Measurements from ENCODE around the gene ADCY6. TPM values are rescaled to one million over a fixed set of nuclear protein-coding genes. Genes with fewer than 3 reads are reported as not detected.

The ADCY6 gene
- 17.3 and 18.2 TPM in 2 replicates for total RNA-seq

GRCh38 chr12:48788854-48789775 lies at the start of gene ADCY6:
Gene ADCY6 (minus strand): TSS chr12:48789089. CDS start chr12:48783434, 5,655 bp downstream.

DNA sequence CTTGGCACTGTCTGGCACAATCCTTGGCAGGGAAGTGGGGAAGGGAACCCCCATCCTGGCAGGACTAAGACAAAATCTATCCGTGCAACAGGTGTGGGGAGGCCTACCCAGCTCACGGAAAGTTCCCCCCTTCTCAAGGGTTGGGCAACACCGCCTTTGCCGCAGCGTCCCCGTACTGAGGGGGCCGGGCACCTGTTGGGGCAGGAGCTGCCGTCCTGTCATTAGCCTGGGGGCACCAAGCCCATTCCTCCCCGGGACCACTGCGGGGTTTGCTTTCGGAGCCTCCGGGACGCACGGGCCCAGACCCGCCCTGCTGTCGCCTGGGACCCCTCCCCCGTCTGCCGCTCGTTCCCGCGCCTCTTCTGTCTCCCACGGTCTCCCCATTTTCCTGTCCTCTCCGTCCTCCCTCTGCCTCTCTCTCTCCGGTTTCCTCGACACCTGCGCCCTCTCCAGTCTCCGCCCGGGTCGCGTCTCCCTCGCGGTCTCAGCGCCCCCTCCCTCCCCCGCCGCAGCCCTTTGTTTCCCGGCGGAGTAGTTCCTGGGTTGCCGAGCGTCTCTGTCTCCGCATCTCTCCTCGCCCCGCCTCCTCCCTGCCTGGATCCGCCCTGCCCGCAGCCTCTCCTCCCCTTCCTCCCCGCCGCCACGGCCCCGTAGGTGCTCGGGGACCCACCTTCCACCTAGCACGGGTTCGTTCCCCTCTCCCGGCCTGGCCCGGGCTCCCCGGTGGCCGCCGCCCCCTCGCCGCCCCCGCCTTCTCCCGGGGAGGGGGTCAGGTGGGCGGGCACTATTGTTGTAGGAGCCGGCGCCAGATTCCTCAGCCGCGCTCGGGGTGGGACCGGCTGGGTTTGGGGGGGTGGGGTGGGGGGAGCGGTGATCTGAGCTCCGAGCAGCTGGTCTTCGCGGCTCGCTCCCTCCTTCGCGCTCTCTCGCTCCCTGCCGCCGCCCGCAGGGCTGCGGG lies 29.3 kb upstream of the ADCY6 start, which contains the start of gene CACNB3:
Gene CACNB3, plus strand, starts transcription at position 624 of the 958 bp plus-strand sequence. CDS start 434 bp downstream, outside the sequence.

DNA sequence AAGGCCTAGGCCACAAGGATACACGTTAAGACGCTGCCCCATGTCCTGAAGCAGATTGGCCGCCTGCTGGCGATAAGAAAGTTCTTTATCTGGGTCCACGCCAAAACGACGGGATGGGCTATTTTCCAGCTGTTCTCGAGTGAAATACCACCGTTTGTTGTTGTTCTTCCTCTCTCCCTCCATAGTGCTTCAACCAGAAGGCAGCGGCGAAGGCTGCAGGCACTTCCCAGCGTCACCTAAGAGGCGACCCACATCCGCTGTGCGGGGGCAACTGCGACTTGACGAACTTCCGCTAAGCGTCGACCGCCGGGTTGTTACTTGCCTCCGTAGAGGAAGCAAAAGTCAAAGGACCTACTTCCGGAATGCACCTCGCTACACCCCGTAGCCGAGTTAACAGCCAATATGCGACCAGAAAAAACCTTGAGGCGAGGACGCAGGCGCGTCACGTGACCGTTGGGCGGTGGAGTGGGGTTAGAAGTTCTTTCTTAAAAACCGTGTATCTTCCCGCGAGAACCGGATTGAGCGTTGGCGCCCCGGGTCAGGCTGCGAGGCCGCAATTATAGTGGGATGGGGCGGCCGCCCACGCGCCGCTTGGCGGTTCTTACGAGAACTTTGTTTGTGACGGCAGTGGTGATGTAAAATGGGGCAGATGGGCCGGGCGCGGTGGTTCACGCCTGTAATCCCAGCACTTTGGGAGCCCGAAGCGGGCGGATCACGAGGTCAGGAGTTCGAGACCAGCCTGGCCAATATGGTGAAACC lies 72.2 kb downstream of the ADCY6 start, which contains the start of gene CCNT1:
Gene CCNT1, minus strand, starts transcription at position 215 of the 759 bp plus-strand sequence. Its CDS starts 32 bp downstream, at position 183.

Other genes starting within 250 kb of the ADCY6 start
- not detected in 2 replicates for gene LALBA, start 219.0 kb downstream of the ADCY6 start, total RNA-seq
- gene KANSL2, start 106.9 kb downstream of the ADCY6 start, total RNA-seq = 47.7 and 61.9 TPM in 2 replicates
- gene CCNT1, start 72.4 kb downstream of the ADCY6 start, total RNA-seq = 14.7 and 21.4 TPM in 2 replicates
- gene CACNB3, start 29.4 kb upstream of the ADCY6 start, total RNA-seq = 14.7 and 22.0 TPM in 2 replicates
- gene DDX23, start 63.1 kb upstream of the ADCY6 start, total RNA-seq = 64.0 and 65.6 TPM in 2 replicates
- gene RND1, start 76.8 kb upstream of the ADCY6 start, total RNA-seq = 0.46 and 0.92 TPM in 2 replicates
- 11.4 and 12.8 TPM in 2 replicates for gene FKBP11, start 136.4 kb upstream of the ADCY6 start, total RNA-seq
- gene ARF3, start 168.4 kb upstream of the ADCY6 start, total RNA-seq = 79.6 and 95.4 TPM in 2 replicates
- 0.21 and 0.84 TPM in 2 replicates for gene WNT10B, start 182.6 kb upstream of the ADCY6 start, total RNA-seq
- gene WNT1, start 189.2 kb upstream of the ADCY6 start, total RNA-seq = not detected in 2 replicates
- 0.28 and 0.78 TPM in 2 replicates for gene DDN, start 210.3 kb upstream of the ADCY6 start, total RNA-seq
- gene PRKAG1, start 229.7 kb upstream of the ADCY6 start, total RNA-seq = 71.0 and 72.2 TPM in 2 replicates

All from airway epithelial cell (primary cell).